Pancreas (tissue), 10 donors: ENCODE data around the gene CWF19L2. TPM values are rescaled to one million over a fixed set of nuclear protein-coding genes. Genes with fewer than 3 reads are reported as not detected.

Experiments
- ATAC-seq, 4 donors: fragments of 200-7000 bp; cut with Tn5 transposase; one replicate each; pipeline versions ENCODE4 v1.8.0 to v1.9.1; 2020; ENCODE audit warnings: mild to moderate bottlenecking in 4 of 4, moderate library complexity in 4 of 4
- DNase-seq, 6 donors: peaks; one replicate each; pipeline ENCODE4 v3.0.0-alpha.2; 2020
- FAIRE-seq: peaks from 2 replicates; lab custom pipeline; 2012; peaks lifted over from hg19 to GRCh38; lab: Jason Lieb, UNC
- H3K27ac ChIP-seq, 4 donors: fragments of 200-600 bp; sonication (generic); 1 replicate in 3 of 4; 2 replicates in 1 of 4; pipeline versions ENCODE4 v1.5.0 to v1.8.0; 2020
- H3K27me3 ChIP-seq, 4 donors: fragments of 200-600 bp; one replicate each; pipeline ENCODE4 v1.8.0; 2021
- H3K36me3 ChIP-seq, 3 donors: fragments of 200-600 bp; sonication (generic) in 1 of 3; one replicate each; pipeline versions ENCODE4 v1.5.0 to v1.8.0; 2020 to 2021
- H3K4me1 ChIP-seq, 3 donors: fragments of 200-600 bp; one replicate each; pipeline ENCODE4 v1.8.0; 2021
- H3K4me3 ChIP-seq, 4 donors: fragments of 200-600 bp; sonication (generic) in 2 of 4; one replicate each; pipeline versions ENCODE4 v1.5.0 to v1.8.0; 2020 to 2021
- H3K9me3 ChIP-seq, 4 donors: fragments of 200-600 bp; one replicate each; pipeline ENCODE4 v1.8.0; 2021
- CTCF ChIP-seq, 4 donors: fragments of 200-600 bp; sonication (generic) in 3 of 4; IDR thresholded peaks; one replicate each; pipeline versions ENCODE4 v1.5.0 to v1.8.0; 2021; ENCODE audit warnings: antibody characterized with exemption in 4 of 4
- WGBS, 2 donors: extraction: QIAGEN DNeasy Blood & Tissue Kit; methylation state at CpG; one replicate each; pipeline ENCODE4 v1.1.7; 2013; 5-methylcytosine and 5-hydroxymethylcytosine counted together
- intact Hi-C, 3 donors: fragments of 100-400 bp; cut with DNase I; formaldehyde crosslinking; loops; one replicate each; pipeline versions ENCODE4 v1.11.1 to v1.14.2; 2022
- polyA plus RNA-seq, 2 donors: library from polyadenylated mRNA; stranded (reverse); fragments of 200-250 nt; gene quantifications; one replicate each; pipeline ENCODE4 v1.2.3, GENCODE V29; 2013
- total RNA-seq, 6 donors: library from RNA; stranded (reverse); fragmentation: NEBNext Ultra II Directional in 4 of 6; extraction: Animal tissue kit (Norgen Biotek cat#: 25700) in 4 of 6; gene quantifications; one replicate each; pipeline versions ENCODE4 v1.2.1 to v1.2.4, GENCODE V29; 2021 to 2023
- donor health status: healthy with polysubstance abuse.
- donor health status: DM: no; HTN: no; CAD: no; lungs with moderate emphysema.
- donor health status: DM: no; HTN: no; CAD: no.
- donor health status: control.
- donor health status: control.
- donor health status: Bipolar disorder and iron deficiency.
- donor health status: DM: yes; HTN: yes; CAD: no.
- donor health status: DM: no; HTN: no; CAD: no.
- donor health status: DM: no; HTN: no; CAD: no.
- donor health status: DM: yes; HTN: yes; CAD: no.

Gene CWF19L2
- total and polyA plus RNA-seq, 8 donors = 3.2 to 14.0 (median 6.2) TPM

DNA sequence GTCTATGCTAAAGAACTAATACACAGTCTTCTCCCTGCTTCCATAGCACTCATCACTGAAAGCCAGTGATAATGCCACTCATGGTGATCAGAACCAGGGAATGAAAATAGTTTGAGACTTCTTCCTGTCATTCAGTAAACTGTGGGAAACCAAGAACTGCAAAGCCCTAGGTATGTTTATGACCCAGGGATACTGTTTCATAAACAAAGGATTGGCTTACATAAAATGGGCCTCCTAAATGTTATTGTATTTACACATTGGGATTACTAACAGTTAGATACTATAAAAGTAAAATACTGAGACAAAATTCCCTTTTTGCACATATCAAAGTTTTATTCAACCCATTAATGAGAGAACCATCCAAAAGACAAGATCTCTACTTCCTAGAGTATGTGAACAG is 21.3 kb upstream of the CWF19L2 start:
- Histone ChIP-seq H3K9me3 (no peaks in the 10 kb centered on the region), H3K27ac (no peak overlapping the region), H3K27me3 (no peaks in the 10 kb centered on the region), H3K36me3 (no peaks in the 10 kb centered on the region), H3K4me3 (no peak overlapping the region), H3K4me1 (no peaks in the 10 kb centered on the region)
- TF ChIP-seq CTCF (IDR thresholded peaks at IDR 0.05) = no peak
- no peak for FAIRE-seq
- no peak for DNase-seq
- intact Hi-C loops = no loop called here
- no peak for ATAC-seq

GRCh38 chr11:107477820-107478219 is 20.2 kb upstream of the CWF19L2 start:
- ATAC-seq (no peak), DNase-seq (no peak), FAIRE-seq (no peak)
- no peaks in the 10 kb centered on the region for H3K9me3 ChIP-seq
- WGBS, 2 donors = 69 to 83% methylated on average over 3 of the region's 3 CpGs
- no peaks in the 10 kb centered on the region for H3K27me3 ChIP-seq
- H3K36me3 ChIP-seq = no peaks in the 10 kb centered on the region
- no peak overlapping the region for H3K27ac ChIP-seq
- no peak overlapping the region for H3K4me3 ChIP-seq
- intact Hi-C loops = no loop called here
- H3K4me1 ChIP-seq = no peaks in the 10 kb centered on the region
- TF ChIP-seq CTCF (IDR thresholded peaks at IDR 0.05) = no peak

DNA sequence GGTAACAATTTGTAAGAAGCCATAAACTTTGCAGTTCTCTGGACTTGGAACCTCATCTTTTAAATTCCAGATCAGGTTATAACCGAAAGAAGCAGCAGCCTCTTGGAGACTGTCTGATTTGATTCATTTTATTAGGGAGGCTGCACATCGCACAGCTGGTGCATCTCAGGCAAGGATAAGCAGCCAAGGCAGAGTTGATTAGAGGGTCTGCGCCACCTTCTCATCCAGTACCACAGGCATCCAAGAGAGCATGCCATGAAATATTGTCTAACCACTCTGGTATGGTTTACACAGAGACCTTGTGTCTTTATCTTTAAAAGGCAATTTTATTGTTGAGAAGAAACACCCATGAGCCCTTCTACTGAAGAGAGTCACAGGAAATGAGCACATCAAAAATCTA is 16.2 kb upstream of the CWF19L2 start:
- Histone ChIP-seq H3K9me3 (no peaks in the 10 kb centered on the region), H3K4me1 (no peaks in the 10 kb centered on the region), H3K27me3 (no peaks in the 10 kb centered on the region), H3K27ac (no peak overlapping the region), H3K36me3 (no peaks in the 10 kb centered on the region), H3K4me3 (no peak overlapping the region)
- ATAC-seq (no peak), FAIRE-seq (no peak), DNase-seq (no peak)
- intact Hi-C loops = no loop called here
- WGBS, 2 donors = 69 to 78% methylated on average over 3 of the region's 3 CpGs
- TF ChIP-seq CTCF (IDR thresholded peaks at IDR 0.05) = no peak

DNA sequence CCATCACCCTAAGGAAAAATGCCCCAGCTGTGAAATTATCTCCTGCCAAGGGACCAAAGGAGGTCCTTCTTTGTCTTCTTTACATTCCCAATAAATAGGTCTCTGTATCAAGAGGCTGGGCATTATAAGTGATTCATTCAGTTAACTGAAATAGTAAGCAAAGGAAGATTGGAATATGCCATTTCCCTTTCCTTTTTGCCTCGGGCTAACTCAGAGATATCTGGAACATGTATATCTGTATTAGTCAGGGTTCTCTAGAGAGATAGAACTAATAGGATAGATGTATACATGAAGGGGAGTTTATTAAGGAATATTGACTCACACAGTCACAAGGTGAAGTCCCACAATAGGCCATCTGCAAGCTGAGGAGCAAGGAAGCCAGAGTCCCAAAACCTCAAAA is 15.3 kb upstream of the CWF19L2 start:
- TF ChIP-seq CTCF (IDR thresholded peaks at IDR 0.05) = no peak
- no peaks in the 10 kb centered on the region for H3K27me3 ChIP-seq
- ATAC-seq (no peak), FAIRE-seq (no peak), DNase-seq (no peak)
- no peaks in the 10 kb centered on the region for H3K4me1 ChIP-seq
- H3K9me3 ChIP-seq = no peaks in the 10 kb centered on the region
- no peak overlapping the region for H3K27ac ChIP-seq
- no peak overlapping the region for H3K4me3 ChIP-seq
- 24 to 52% methylated on average over 1 of the region's 1 CpG for WGBS, 2 donors
- intact Hi-C loops = no loop called here
- H3K36me3 ChIP-seq = no peaks in the 10 kb centered on the region

GRCh38 chr11:107468596-107468995 is 11.0 kb upstream of the CWF19L2 start:
- DNase-seq = no peak
- TF ChIP-seq CTCF (IDR thresholded peaks at IDR 0.05) = no peak
- Histone ChIP-seq H3K4me3 (no peak overlapping the region), H3K27ac (no peak overlapping the region), H3K27me3 (no peaks in the 10 kb centered on the region), H3K36me3 (no peaks in the 10 kb centered on the region), H3K9me3 (no peaks in the 10 kb centered on the region), H3K4me1 (no peaks in the 10 kb centered on the region)
- intact Hi-C loops = no loop called here
- WGBS, 2 donors = 50 to 56% methylated on average over 3 of the region's 3 CpGs
- FAIRE-seq = no peak
- no peak for ATAC-seq
